ENCODE results near the gene MAP3K9. TPM values are rescaled to one million over a fixed set of nuclear protein-coding genes. Genes with fewer than 3 reads are reported as not detected.
A peak's percentile ranks its signal among the peaks of the same experiment; 100 is the strongest.
"Not testable (repeated sequence)": the region's sequence is repeated elsewhere in the genome, so short reads cannot be mapped to it uniquely, and the experiment has no call there.

Gene MAP3K9
- polyA plus RNA-seq, 1 donor = 5.9 TPM

GRCh38 chr14:70724110-70724509 is 85.2 kb downstream of the MAP3K9 start:
- no peak for DNase-seq

GRCh38 chr14:70723276-70723675 is 86.0 kb downstream of the MAP3K9 start:
- DNase-seq = no peak

GRCh38 chr14:70722418-70722817 is 86.9 kb downstream of the MAP3K9 start:
- no peak for DNase-seq

GRCh38 chr14:70721542-70721941 is 87.8 kb downstream of the MAP3K9 start:
- no peak for DNase-seq

- DNase-seq = no peak
Observed at GRCh38 chr14:70718383-70719118, 90.8 kb downstream of the MAP3K9 start.

- DNase-seq = no peak
Observed at GRCh38 chr14:70716958-70717357, 92.4 kb downstream of the MAP3K9 start.

GRCh38 chr14:70716483-70716882 is 92.8 kb downstream of the MAP3K9 start:
- DNase-seq = no peak

GRCh38 chr14:70714055-70714550 is 95.2 kb downstream of the MAP3K9 start:
- DNase-seq = peak; percentile 75

- no peak for DNase-seq
Observed at GRCh38 chr14:70713511-70713916, 95.8 kb downstream of the MAP3K9 start.

GRCh38 chr14:70713096-70713495 is 96.2 kb downstream of the MAP3K9 start:
- no peak for DNase-seq

- no peak for DNase-seq
Observed at GRCh38 chr14:70711451-70711850, 97.9 kb downstream of the MAP3K9 start.

- DNase-seq = no peak
Observed at GRCh38 chr14:70709726-70710382, 99.5 kb downstream of the MAP3K9 start.

- DNase-seq = no peak
Observed at GRCh38 chr14:70708717-70709570, 100.4 kb downstream of the MAP3K9 start.

- DNase-seq = no peak
Observed at GRCh38 chr14:70707138-70708038, 101.9 kb downstream of the MAP3K9 start.

GRCh38 chr14:70706177-70706576 is 103.1 kb downstream of the MAP3K9 start:
- no peak for DNase-seq

GRCh38 chr14:70704960-70705359 is 104.4 kb downstream of the MAP3K9 start:
- no peak for DNase-seq

- not testable (repeated sequence) for DNase-seq
Observed at GRCh38 chr14:70703621-70704168, 105.6 kb downstream of the MAP3K9 start.

GRCh38 chr14:70702161-70702560 is 107.2 kb downstream of the MAP3K9 start:
- DNase-seq = no peak

- DNase-seq = no peak
Observed at GRCh38 chr14:70701610-70702009, 107.7 kb downstream of the MAP3K9 start.

GRCh38 chr14:70700955-70701585 is 108.2 kb downstream of the MAP3K9 start:
- no peak for DNase-seq

GRCh38 chr14:70699646-70700045 is 109.7 kb downstream of the MAP3K9 start:
- DNase-seq = no peak

Data from left kidney (tissue), 2 donors.